Esophagus squamous epithelium (tissue), 4 donors: Measurements from ENCODE around the gene RAB11FIP5.

Experiments used
- CTCF ChIP-seq, 6 experiments: fragments of 450-650 bp in 4 of 6; fragments of 200-600 bp in 2 of 6; sonication (generic) in 2 of 6; IDR thresholded peaks; one replicate each; pipeline ENCODE4 v1.5.1; 2016 to 2019; ENCODE audit warnings: antibody characterized with exemption in 6 of 6, mild to moderate bottlenecking in 4 of 6, moderate library complexity in 4 of 6
- POLR2A ChIP-seq, 4 donors: fragments of 450-650 bp; IDR thresholded peaks; one replicate each; pipeline ENCODE4 v1.6.1; 2017; ENCODE audit warnings: antibody characterized with exemption in 4 of 4, mild to moderate bottlenecking in 4 of 4, moderate library complexity in 3 of 4

- no peak for TF ChIP-seq POLR2A (IDR thresholded peaks at IDR 0.05)
- no peak for TF ChIP-seq CTCF (IDR thresholded peaks at IDR 0.05)
These were observed 3.6 kb upstream of the RAB11FIP5 start for GRCh38 chr2:73116182-73116960.
